ENCODE results near the gene ETS2.

The ETS2 gene

DNA sequence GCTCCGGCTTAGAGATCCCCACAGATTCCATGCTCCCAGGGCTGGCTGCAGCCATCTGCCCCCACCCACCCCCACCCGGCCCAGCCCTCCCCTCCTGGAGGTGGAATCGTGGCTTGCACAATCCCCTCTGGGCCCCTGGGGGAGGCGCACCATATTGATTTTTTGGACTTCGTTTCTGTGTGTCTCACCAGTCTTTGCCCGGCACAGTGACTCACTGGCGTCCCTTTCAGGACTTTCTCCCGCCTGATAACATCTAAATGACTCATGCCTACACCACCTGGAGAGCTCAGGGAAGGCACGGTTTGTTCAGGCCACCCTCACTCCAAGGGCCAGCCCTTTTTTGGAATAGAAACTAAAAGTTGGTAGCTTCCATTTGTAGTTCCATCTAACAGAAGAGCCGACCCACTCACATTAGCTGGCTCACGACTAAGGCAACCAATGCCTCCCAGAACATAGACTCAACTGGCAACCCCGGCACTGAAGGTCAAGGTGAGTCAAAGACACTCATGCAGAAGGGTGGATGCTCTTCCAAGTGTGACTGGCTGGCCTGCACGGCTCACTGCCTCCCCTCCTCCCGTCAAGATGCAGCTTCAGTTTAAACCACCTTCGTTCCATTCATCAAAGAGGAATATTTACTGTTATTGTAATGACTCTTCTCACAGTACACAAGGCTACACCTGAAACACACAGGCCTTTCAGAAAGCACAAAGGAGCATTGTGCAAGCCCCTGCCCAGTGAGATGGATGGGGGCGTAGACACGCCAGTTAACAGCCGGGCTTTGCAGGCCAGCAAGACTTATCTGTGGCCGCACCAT is 18.1 kb upstream of the ETS2 start:
- no peaks in the 10 kb centered on the region for H3K79me2 ChIP-seq (ENCODE audit: low read length)
- TF ChIP-seq EZH2phosphoT487 (IDR thresholded peaks at IDR 0.05; ENCODE audit: low read depth) = no peak
- TF ChIP-seq, protein P1, sequence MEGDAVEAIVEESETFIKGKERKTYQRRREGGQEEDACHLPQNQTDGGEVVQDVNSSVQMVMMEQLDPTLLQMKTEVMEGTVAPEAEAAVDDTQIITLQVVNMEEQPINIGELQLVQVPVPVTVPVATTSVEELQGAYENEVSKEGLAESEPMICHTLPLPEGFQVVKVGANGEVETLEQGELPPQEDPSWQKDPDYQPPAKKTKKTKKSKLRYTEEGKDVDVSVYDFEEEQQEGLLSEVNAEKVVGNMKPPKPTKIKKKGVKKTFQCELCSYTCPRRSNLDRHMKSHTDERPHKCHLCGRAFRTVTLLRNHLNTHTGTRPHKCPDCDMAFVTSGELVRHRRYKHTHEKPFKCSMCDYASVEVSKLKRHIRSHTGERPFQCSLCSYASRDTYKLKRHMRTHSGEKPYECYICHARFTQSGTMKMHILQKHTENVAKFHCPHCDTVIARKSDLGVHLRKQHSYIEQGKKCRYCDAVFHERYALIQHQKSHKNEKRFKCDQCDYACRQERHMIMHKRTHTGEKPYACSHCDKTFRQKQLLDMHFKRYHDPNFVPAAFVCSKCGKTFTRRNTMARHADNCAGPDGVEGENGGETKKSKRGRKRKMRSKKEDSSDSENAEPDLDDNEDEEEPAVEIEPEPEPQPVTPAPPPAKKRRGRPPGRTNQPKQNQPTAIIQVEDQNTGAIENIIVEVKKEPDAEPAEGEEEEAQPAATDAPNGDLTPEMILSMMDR (IDR thresholded peaks at IDR 0.05; ENCODE audit: low read depth, low read length) = no peak
- H3K9ac ChIP-seq (ENCODE audit: low read length) = no peak overlapping the region
- H3K36me3 ChIP-seq (replicated peaks; ENCODE audit: low read depth, low read length) = no peaks in the 10 kb centered on the region
- H4K20me1 ChIP-seq (ENCODE audit: insufficient read depth, low read length) = no peaks in the 10 kb centered on the region
- H2AFZ ChIP-seq (ENCODE audit: low read depth, low read length) = no peak overlapping the region
- H3K27ac ChIP-seq (ENCODE audit: low read length) = no peak overlapping the region
- no peak overlapping the region for H3K4me3 ChIP-seq (ENCODE audit: low read length)
- H3K27me3 ChIP-seq (ENCODE audit: low read depth, low read length) = no peaks in the 10 kb centered on the region
- no peaks in the 10 kb centered on the region for H3K9me3 ChIP-seq (ENCODE audit: insufficient read depth, low read length)
- no peak overlapping the region for H3K4me2 ChIP-seq (ENCODE audit: low read length)
- peaks cover 4% of the 10 kb centered on the region; the same call in 1 of the 2 replicates for H3K4me1 ChIP-seq (ENCODE audit: low read length)

DNA sequence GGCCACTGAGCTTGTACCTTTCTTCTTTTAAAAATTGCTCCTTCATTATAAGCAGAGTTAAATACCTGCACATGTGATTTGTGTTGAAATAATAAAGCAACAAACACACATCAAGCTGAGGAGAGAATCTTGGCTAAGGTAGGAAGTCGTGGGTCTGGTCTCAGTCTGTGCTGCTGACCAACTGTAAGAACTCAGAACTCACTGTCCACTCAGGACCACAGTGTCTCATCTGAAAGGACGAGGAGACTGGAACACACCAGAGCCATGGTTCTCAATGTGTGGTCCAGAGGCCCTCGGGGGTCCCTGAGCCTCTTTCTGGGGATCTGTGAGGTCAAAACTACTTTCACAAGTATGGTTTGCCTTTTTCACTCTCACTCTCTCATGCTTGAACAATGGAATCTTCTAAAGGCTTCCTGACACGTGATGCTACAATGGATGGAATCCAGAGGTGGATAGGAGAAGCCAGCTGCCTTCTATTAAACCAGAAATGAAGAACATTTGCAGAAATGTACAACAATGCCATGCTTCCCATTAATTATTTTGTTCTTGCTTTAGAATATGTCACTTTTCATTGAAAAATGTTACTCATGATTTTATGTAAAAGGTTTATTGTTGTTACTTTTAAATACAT is 17.3 kb upstream of the ETS2 start:
- no peak for TF ChIP-seq EZH2phosphoT487 (IDR thresholded peaks at IDR 0.05; ENCODE audit: low read depth)
- TF ChIP-seq, protein P1 (IDR thresholded peaks at IDR 0.05; ENCODE audit: low read depth, low read length) = no peak
- Histone ChIP-seq H2AFZ (ENCODE audit: low read depth, low read length) (no peak overlapping the region), H3K9ac (ENCODE audit: low read length) (no peak overlapping the region), H3K4me2 (ENCODE audit: low read length) (no peak overlapping the region), H4K20me1 (ENCODE audit: insufficient read depth, low read length) (no peaks in the 10 kb centered on the region), H3K79me2 (ENCODE audit: low read length) (no peaks in the 10 kb centered on the region), H3K4me1 (ENCODE audit: low read length) (peaks cover 4% of the 10 kb centered on the region; the same call in 1 of the 2 replicates), H3K27ac (ENCODE audit: low read length) (no peak overlapping the region), H3K27me3 (ENCODE audit: low read depth, low read length) (no peaks in the 10 kb centered on the region), H3K9me3 (ENCODE audit: insufficient read depth, low read length) (no peaks in the 10 kb centered on the region), H3K4me3 (ENCODE audit: low read length) (no peak overlapping the region), H3K36me3 (replicated peaks; ENCODE audit: low read depth, low read length) (no peaks in the 10 kb centered on the region)

DNA sequence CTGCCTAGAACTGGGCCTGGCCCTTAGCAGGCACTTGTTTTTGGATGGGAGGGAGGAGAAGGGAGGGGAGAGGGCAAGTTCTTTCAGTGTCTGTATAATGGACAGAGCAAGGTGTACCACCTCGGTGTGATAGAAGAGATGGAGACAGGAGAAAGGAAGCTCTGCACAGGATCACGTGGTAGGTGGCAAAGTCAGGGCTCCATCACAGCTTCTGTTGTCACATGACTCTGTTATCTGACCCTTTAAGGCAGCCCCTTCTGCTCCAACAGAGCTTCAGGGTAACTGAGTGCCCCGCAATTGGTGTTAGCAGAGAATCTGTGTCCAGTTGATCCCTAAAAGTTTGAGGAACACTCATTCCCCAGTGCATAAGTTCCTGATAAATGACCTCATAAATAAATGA is 16.5 kb upstream of the ETS2 start:
- H3K79me2 ChIP-seq (ENCODE audit: low read length) = no peaks in the 10 kb centered on the region
- H3K9ac ChIP-seq (ENCODE audit: low read length) = no peak overlapping the region
- no peak overlapping the region for H3K27ac ChIP-seq (ENCODE audit: low read length)
- H2AFZ ChIP-seq (ENCODE audit: low read depth, low read length) = no peak overlapping the region
- no peak overlapping the region for H3K4me3 ChIP-seq (ENCODE audit: low read length)
- peaks cover 4% of the 10 kb centered on the region; the same call in 1 of the 2 replicates for H3K4me1 ChIP-seq (ENCODE audit: low read length)
- H4K20me1 ChIP-seq (ENCODE audit: insufficient read depth, low read length) = no peaks in the 10 kb centered on the region
- no peaks in the 10 kb centered on the region for H3K36me3 ChIP-seq (replicated peaks; ENCODE audit: low read depth, low read length)
- no peaks in the 10 kb centered on the region for H3K27me3 ChIP-seq (ENCODE audit: low read depth, low read length)
- TF ChIP-seq, protein P1 (IDR thresholded peaks at IDR 0.05; ENCODE audit: low read depth, low read length) = no peak
- no peak for TF ChIP-seq EZH2phosphoT487 (IDR thresholded peaks at IDR 0.05; ENCODE audit: low read depth)
- H3K4me2 ChIP-seq (ENCODE audit: low read length) = no peak overlapping the region
- H3K9me3 ChIP-seq (ENCODE audit: insufficient read depth, low read length) = no peaks in the 10 kb centered on the region

- no peaks in the 10 kb centered on the region for H3K36me3 ChIP-seq (replicated peaks; ENCODE audit: low read depth, low read length)
- H2AFZ ChIP-seq (ENCODE audit: low read depth, low read length) = no peak overlapping the region
- H3K9ac ChIP-seq (ENCODE audit: low read length) = no peak overlapping the region
- no peaks in the 10 kb centered on the region for H3K79me2 ChIP-seq (ENCODE audit: low read length)
- H3K27ac ChIP-seq (ENCODE audit: low read length) = no peak overlapping the region
- no peak overlapping the region for H3K4me2 ChIP-seq (ENCODE audit: low read length)
- peaks cover 4% of the 10 kb centered on the region; the same call in 1 of the 2 replicates for H3K4me1 ChIP-seq (ENCODE audit: low read length)
- H4K20me1 ChIP-seq (ENCODE audit: insufficient read depth, low read length) = no peaks in the 10 kb centered on the region
- no peaks in the 10 kb centered on the region for H3K9me3 ChIP-seq (ENCODE audit: insufficient read depth, low read length)
- no peak for TF ChIP-seq EZH2phosphoT487 (IDR thresholded peaks at IDR 0.05; ENCODE audit: low read depth)
- TF ChIP-seq, protein P1 (IDR thresholded peaks at IDR 0.05; ENCODE audit: low read depth, low read length) = no peak
- H3K4me3 ChIP-seq (ENCODE audit: low read length) = no peak overlapping the region
- no peaks in the 10 kb centered on the region for H3K27me3 ChIP-seq (ENCODE audit: low read depth, low read length)
Measured at GRCh38 chr21:38790059-38790458, 15.7 kb upstream of the ETS2 start.
